Measurements from ENCODE around the gene ZNF76. TPM values are rescaled to one million over a fixed set of nuclear protein-coding genes. Genes with fewer than 3 reads are reported as not detected.
A peak's percentile ranks its signal among the peaks of the same experiment; 100 is the strongest.

The ZNF76 gene
- total and polyA plus RNA-seq, 2 of the 13 experiments (the other 11 are each of a cell fraction or from before 2014, with no cell fraction given) = 13.2 to 26.4 TPM

DNA sequence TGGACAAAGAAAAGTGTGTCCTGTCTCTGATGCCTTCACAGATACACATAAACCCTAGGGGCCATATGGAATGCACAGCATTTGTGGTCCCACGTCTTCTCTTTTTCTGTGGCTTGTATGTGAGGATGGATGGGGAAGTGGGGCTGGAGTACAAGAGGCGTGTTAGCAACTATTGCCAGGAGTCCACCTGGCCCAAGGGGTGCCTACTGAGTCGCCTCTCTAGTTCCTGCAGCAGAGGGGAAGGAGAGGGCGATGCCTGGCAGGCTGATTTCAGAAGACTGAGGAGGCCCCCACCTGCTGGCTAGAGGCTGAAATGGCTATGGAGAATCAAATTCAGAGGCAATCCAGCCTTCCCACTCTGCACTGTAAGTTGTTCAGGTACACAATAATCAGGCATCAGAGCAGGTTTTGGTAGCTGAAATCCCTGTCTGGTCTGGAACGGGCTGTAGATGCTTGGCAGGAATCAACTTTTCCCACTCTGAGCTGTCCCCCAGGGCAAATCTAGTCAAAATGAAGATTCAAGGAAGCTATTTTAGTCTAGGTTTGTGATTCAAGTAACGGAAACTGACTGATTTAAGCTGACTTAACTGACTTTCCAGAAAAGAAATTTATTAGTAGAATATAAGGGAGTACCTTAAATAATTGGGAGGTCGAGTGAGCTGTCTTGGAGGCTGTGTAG, 68.0 kb downstream of the ZNF76 start (continued):
- TF ChIP-seq ZNF101 (CRISPR knock-in tag; IDR thresholded peaks at IDR 0.05; ENCODE audit: borderline replicate concordance, low read depth) = no peak
- TF ChIP-seq PHF8 (CRISPR knock-in tag; IDR thresholded peaks at IDR 0.05) = no peak
- TF ChIP-seq, protein P1, sequence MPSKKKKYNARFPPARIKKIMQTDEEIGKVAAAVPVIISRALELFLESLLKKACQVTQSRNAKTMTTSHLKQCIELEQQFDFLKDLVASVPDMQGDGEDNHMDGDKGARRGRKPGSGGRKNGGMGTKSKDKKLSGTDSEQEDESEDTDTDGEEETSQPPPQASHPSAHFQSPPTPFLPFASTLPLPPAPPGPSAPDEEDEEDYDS (CRISPR knock-in tag; IDR thresholded peaks at IDR 0.05) = no peak
- TF ChIP-seq ZBTB7A (CRISPR knock-in tag; IDR thresholded peaks at IDR 0.05) = no peak
- TF ChIP-seq ZNF282 (IDR thresholded peaks at IDR 0.05; ENCODE audit: partially characterized antibody) = no peak
- TF ChIP-seq ZNF451 (CRISPR knock-in tag; IDR thresholded peaks at IDR 0.05) = 0 out of 2 replicates have a peak, but pooled peaks have one; percentile 47
- no peak for TF ChIP-seq STAT5B (CRISPR knock-in tag; IDR thresholded peaks at IDR 0.05)
- TF ChIP-seq REXO4 (CRISPR knock-in tag; IDR thresholded peaks at IDR 0.05; ENCODE audit: borderline replicate concordance) = no peak
- no peak for TF ChIP-seq ZNF136 (CRISPR knock-in tag; IDR thresholded peaks at IDR 0.05; ENCODE audit: low read depth)
- TF ChIP-seq KLF15 (CRISPR knock-in tag; IDR thresholded peaks at IDR 0.05; ENCODE audit: borderline replicate concordance) = no peak
- TF ChIP-seq RFX3 (CRISPR knock-in tag; IDR thresholded peaks at IDR 0.05) = no peak
- TF ChIP-seq, protein P2, sequence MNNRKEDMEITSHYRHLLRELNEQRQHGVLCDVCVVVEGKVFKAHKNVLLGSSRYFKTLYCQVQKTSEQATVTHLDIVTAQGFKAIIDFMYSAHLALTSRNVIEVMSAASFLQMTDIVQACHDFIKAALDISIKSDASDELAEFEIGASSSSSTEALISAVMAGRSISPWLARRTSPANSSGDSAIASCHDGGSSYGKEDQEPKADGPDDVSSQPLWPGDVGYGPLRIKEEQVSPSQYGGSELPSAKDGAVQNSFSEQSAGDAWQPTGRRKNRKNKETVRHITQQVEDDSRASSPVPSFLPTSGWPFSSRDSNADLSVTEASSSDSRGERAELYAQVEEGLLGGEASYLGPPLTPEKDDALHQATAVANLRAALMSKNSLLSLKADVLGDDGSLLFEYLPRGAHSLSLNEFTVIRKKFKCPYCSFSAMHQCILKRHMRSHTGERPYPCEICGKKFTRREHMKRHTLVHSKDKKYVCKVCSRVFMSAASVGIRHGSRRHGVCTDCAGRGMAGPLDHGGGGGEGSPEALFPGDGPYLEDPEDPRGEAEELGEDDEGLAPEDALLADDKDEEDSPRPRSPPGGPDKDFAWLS (CRISPR knock-in tag; IDR thresholded peaks at IDR 0.05; ENCODE audit: borderline replicate concordance) = no peak
- no peak for TF ChIP-seq ZNF446 (CRISPR knock-in tag; IDR thresholded peaks at IDR 0.05)
- TF ChIP-seq NBN (conservative IDR thresholded peaks at IDR 0.05) = no peak
- no peak for TF ChIP-seq ZNF558 (CRISPR knock-in tag; IDR thresholded peaks at IDR 0.05; ENCODE audit: borderline replicate concordance)
- TF ChIP-seq GATAD2A (CRISPR knock-in tag; IDR thresholded peaks at IDR 0.05) = 0 out of 2 replicates have a peak, but pooled peaks have one; percentile 27
- TF ChIP-seq MATR3 (CRISPR knock-in tag; IDR thresholded peaks at IDR 0.05) = no peak
- TF ChIP-seq SMAD9 (CRISPR knock-in tag; IDR thresholded peaks at IDR 0.05) = no peak
- no peak for TF ChIP-seq LCORL (IDR thresholded peaks at IDR 0.05)
- TF ChIP-seq LCORL (CRISPR knock-in tag; IDR thresholded peaks at IDR 0.05) = no peak
- no peak for TF ChIP-seq ZNF253 (CRISPR knock-in tag; IDR thresholded peaks at IDR 0.05; ENCODE audit: borderline replicate concordance)
- no peak for TF ChIP-seq HCFC1 (IDR thresholded peaks at IDR 0.05; ENCODE audit: low read depth, low read length)
- TF ChIP-seq ZNF382 (CRISPR knock-in tag; IDR thresholded peaks at IDR 0.05; ENCODE audit: borderline replicate concordance) = no peak
- TF ChIP-seq, protein P3, sequence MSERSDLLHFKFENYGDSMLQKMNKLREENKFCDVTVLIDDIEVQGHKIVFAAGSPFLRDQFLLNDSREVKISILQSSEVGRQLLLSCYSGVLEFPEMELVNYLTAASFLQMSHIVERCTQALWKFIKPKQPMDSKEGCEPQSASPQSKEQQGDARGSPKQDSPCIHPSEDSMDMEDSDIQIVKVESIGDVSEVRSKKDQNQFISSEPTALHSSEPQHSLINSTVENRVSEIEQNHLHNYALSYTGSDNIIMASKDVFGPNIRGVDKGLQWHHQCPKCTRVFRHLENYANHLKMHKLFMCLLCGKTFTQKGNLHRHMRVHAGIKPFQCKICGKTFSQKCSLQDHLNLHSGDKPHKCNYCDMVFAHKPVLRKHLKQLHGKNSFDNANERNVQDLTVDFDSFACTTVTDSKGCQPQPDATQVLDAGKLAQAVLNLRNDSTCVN (CRISPR knock-in tag; IDR thresholded peaks at IDR 0.05; ENCODE audit: borderline replicate concordance) = no peak
- TF ChIP-seq, protein P4, sequence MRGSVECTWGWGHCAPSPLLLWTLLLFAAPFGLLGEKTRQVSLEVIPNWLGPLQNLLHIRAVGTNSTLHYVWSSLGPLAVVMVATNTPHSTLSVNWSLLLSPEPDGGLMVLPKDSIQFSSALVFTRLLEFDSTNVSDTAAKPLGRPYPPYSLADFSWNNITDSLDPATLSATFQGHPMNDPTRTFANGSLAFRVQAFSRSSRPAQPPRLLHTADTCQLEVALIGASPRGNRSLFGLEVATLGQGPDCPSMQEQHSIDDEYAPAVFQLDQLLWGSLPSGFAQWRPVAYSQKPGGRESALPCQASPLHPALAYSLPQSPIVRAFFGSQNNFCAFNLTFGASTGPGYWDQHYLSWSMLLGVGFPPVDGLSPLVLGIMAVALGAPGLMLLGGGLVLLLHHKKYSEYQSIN (CRISPR knock-in tag; IDR thresholded peaks at IDR 0.05; ENCODE audit: borderline replicate concordance) = no peak
- no peak for TF ChIP-seq MIER2 (CRISPR knock-in tag; IDR thresholded peaks at IDR 0.05)
- TF ChIP-seq, protein P5, sequence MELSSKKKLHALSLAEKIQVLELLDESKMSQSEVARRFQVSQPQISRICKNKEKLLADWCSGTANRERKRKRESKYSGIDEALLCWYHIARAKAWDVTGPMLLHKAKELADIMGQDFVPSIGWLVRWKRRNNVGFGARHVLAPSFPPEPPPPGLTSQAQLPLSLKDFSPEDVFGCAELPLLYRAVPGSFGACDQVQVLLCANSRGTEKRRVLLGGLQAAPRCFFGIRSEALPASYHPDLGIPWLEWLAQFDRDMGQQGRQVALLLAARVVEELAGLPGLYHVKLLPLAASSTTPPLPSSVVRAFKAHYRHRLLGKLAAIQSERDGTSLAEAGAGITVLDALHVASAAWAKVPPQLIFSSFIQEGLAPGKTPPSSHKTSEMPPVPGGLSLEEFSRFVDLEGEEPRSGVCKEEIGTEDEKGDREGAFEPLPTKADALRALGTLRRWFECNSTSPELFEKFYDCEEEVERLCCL (CRISPR knock-in tag; IDR thresholded peaks at IDR 0.05; ENCODE audit: borderline replicate concordance) = no peak
